Measurements from ENCODE around the gene MYCBP2.
"Not testable (repeated sequence)": the region's sequence is repeated elsewhere in the genome, so short reads cannot be mapped to it uniquely, and the experiment has no call there.

The MYCBP2 gene

DNA sequence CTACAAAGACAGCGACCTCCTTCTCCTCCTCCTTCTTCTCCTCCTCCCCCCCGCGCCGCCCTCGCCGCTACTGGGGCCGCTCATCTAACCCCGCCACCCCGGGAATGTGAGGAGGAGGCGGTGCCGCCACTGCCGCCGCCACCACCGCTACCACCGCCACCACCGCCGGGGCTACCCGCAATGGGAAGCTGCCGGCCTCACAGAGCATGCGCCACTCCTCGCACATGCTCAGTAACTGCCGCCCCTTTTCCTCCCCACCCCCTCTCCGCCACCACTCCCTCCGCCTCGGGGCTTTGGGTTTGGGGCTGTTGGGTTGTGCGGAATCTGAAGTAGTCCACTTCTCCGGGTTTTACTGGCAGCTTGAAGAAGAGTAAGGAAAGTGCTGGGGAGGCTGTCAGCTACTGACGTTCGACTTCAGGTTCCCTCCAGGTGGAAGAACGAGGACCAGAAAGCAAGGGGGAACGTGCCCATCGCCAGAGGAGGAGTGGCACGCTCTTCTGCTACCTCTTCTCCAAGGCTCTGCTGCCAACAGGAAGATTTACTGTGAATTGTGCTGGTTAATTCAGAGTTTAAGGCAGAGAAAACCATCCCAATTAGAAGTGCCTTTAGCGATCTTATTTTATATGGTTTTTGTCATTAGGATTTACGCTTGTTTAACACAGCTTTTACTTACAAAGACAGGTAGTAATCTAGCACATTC is at the start of gene MYCBP2:
Gene MYCBP2, minus strand, starts transcription at position 190 of the 700 bp plus-strand sequence. CDS start 319 bp downstream, outside the sequence.
- peak; percentile 90 for DNase-seq

GRCh38 chr13:77375560-77376108 is 48.7 kb upstream of the MYCBP2 start:
- DNase-seq = peak; percentile 6

GRCh38 chr13:77374786-77375185 is 47.9 kb upstream of the MYCBP2 start:
- no peak for DNase-seq

DNA sequence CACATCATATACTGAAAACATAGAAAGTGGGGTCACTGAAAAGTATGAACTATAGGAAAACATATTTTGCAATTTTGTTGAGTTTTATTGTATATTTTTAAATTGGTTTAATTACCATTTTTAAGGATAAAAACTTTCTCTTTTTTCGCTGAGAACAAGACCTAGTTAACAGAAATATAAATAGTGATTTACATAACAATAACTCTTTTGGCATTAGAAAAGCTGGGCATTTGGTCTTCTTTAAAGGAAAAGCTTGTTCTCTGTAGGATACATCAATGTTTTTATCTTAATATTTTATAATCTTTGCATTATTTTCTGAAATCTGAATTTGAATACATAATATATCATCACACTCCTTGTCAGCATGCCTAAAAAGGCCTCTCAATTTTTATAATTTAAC is 47.4 kb upstream of the MYCBP2 start:
- no peak for DNase-seq

DNA sequence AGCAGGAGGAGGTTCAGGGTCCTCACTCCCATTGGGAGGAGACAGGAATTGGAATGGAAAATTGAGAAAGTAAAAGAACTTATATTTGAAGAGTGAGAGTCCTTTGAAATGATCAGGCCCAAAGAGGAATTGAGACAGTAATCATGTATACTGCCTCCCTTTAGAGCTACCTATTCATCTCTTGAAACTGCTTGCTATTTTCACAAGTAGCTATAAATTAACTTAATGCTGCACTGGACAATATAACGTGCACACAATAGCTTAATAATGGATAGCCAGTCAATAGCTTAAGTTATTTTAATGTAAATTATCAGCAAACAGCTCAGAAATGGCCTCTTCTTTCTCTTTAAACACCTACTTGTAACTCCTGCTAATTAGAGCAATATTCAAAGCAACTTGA is 46.6 kb upstream of the MYCBP2 start:
- DNase-seq = no peak

DNA sequence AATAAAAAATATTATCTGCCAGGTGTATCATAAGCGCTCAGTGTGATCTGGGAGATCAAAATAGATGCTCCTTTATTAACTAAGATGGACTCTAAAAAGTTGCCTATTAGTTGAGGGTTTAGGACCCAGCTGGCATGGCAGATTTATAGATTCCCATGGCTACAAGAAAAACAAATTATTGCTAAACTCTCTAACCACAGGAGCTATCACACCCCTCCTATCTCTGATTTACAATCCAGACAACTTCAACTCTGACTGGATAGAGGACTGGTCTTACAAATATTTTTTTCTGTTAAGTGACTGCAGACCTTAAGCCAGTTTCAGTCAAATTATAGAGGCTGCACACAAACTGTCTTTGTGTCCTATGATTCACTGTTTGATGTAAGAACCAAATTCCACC is 45.4 kb upstream of the MYCBP2 start:
- DNase-seq = no peak

DNA sequence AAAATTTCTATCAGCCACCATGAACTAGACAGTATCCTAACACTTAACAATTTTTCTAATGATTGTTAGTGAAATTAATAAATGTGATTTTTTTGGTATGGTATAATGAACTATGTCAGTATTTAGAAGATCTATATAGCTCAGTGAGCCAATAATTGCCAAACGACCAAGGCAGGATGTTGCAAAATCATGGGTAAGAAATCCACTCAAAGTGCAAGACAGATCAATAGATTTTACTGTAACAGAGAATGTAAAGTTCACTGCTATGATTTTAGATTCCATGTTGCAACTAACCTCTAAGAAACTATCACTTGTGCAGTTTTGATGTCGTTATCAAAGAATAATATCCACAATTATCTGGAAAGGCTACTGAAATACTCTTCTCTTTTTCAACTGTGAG is 44.0 kb upstream of the MYCBP2 start:
- no peak for DNase-seq

DNA sequence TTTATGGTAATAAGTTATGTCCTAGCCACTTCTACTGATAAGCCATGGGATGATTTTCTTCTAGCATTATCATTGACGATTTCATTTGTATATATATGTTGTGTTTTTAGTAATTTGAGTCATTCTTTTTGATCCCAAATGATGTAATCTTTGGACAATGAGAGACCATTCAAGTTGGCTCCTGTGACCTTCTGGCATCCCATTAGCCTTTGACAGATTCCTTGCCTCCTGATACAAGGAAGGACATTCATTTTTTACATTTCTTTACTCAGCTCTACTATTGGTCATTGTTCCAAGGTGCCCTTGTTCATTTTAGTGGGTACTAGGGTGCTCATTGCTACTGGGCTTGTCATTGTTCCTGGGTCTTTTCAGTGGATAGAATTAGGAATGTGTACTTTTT is 35.3 kb upstream of the MYCBP2 start:
- DNase-seq = no peak

- no peak for DNase-seq
Measured at GRCh38 chr13:77360032-77360685, 33.3 kb upstream of the MYCBP2 start.

DNA sequence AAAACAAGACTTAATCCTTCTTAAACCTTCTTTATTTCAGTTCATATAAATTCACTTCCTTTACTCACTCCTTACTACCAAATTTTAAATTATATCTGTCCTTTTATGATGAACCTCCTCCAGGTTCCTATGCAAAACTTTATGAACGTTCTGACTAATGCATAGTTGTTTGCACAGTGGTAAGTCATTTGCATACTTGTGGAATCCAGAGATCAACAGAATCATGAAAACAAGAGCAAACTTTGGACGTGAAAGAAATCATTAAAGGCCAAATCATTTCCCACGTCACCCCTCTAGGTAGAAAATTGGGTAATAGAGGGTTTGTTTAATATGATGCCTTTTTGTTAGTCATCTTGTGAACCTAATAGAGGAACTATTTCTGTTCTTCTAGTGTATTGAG is 32.3 kb upstream of the MYCBP2 start:
- no peak for DNase-seq

- no peak for DNase-seq
Measured at GRCh38 chr13:77358001-77358400, 31.1 kb upstream of the MYCBP2 start.

- DNase-seq = no peak
Measured at GRCh38 chr13:77356155-77356554, 29.3 kb upstream of the MYCBP2 start.

GRCh38 chr13:77353995-77354394 is 27.1 kb upstream of the MYCBP2 start:
- no peak for DNase-seq

GRCh38 chr13:77351315-77351714 is 24.4 kb upstream of the MYCBP2 start:
- DNase-seq = no peak

DNA sequence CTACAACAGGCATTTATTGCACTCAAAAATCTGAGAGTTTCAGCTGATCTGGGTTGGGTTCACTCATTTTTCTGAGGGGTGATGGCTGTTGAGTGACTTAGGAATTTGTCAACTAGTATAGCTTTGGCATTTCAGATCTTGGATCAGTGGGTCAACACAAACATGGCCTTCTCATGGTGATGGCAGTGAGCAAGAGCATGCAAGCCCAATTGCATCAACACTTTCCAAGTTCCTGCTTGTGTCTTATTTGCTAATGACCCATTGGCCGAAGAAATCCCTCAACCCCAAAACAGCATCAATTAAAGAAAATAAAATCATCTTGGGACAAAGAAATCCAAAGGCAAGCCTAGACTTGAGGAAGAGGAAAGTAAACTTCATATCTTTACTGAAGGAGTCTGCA is 23.9 kb upstream of the MYCBP2 start:
- no peak for DNase-seq

- no peak for DNase-seq
Measured at GRCh38 chr13:77349365-77349764, 22.5 kb upstream of the MYCBP2 start.

- DNase-seq = not testable (repeated sequence)
Measured at GRCh38 chr13:77347351-77347750, 20.5 kb upstream of the MYCBP2 start.

DNA sequence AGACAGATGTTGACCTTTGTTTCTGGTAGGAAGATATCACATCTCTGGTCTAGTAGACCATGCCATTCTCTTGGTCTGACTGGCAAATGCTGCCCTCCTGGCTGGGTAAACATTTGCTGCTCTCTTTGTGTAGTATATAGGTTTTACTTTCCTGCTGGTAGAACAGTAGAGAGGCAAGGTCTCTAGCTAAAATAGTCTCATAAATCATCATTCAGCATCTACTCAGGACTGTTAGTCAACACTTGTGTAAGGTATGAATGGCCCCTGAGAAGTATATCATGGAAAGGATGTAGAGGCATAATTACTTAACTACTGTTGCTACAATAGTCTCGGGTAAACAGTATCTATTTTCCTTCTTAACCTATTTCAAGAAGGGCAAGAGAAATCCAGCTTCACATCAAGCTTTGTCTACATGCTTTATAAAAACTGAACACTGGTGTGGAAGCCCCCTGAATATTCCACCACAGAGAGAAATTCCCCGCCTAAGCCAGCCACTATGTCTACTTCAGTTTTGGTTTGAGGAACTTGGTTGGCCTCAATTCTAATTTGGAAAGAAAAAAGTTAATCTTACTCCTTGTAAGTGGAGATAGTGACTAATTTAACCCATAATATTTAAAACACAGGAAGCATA is 18.4 kb upstream of the MYCBP2 start:
- DNase-seq = no peak

GRCh38 chr13:77343841-77344240 is 16.9 kb upstream of the MYCBP2 start:
- DNase-seq = no peak

DNA sequence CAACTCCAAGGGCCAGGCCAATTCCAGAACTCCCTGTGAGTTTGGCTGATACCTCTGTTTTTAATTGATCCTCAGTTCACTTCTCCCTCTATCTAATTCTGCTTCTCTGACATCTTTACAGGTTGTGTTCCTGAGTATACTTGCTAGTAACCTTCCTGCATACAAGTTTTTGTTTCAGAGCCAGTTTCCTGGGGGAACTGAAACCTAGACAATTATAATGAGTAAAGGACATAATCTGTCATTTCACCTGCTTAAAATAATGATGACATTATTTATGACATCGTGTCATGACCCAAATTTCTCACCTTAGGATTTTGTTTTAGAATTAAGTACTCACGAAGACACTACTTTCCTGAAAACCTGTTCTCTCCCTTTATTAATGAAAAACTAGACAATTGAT is 12.5 kb upstream of the MYCBP2 start:
- DNase-seq = no peak

DNA sequence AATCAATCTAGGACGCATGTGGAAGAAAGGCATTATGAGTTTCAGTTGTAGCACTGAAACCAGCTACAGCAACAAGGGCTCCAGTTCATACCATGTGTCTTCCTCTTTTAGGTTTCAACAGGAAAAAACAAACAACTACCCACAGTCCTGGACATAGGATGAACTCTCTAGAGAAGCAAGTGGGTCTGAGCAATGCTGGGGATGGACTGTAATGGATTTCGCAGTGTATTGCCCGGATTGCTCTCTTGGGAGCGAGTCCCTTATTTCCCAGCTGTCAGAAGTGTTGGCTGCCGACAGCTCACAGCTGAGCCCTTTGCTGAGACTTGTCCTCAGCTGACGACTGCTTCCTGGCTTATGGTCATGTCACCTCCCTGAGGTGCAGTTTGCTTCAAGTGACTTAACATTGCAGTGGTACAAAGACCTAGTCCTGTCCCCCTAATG is 12.1 kb upstream of the MYCBP2 start:
- no peak for DNase-seq

- DNase-seq = no peak
Measured at GRCh38 chr13:77338329-77338728, 11.4 kb upstream of the MYCBP2 start.

GRCh38 chr13:77337159-77337558 is 10.3 kb upstream of the MYCBP2 start:
- DNase-seq = no peak

- no peak for DNase-seq
Measured at GRCh38 chr13:77335543-77335942, 8.6 kb upstream of the MYCBP2 start.
